Neural cell (in vitro differentiated cells): ENCODE data around the gene GRHL1. TPM values are rescaled to one million over a fixed set of nuclear protein-coding genes. Genes with fewer than 3 reads are reported as not detected.
"Not testable (repeated sequence)": the region's sequence is repeated elsewhere in the genome, so short reads cannot be mapped to it uniquely, and the experiment has no call there.

Experiments used
- H2AFZ ChIP-seq: fragments of 200-600, 300-800 bp; sonication (generic), shearing (Covaris generic); 2 replicates; pipeline ENCODE4 v1.6.0; 2014; ENCODE audit warnings: low read depth, mild to moderate bottlenecking, antibody characterized with exemption, low read length, moderate library complexity
- H3F3A ChIP-seq: fragments of 200-600 bp; shearing (Covaris generic); 2 replicates; pipeline ENCODE4 v1.6.1; 2016; ENCODE audit warnings: mild to moderate bottlenecking, moderate library complexity, mixed read lengths, antibody characterized with exemption, low read length; ENCODE audit not compliant: insufficient read depth, poor library complexity, severe bottlenecking
- H3K27ac ChIP-seq: fragments of 200-600, 300-800 bp; sonication (generic), shearing (Covaris generic); 2 replicates; pipeline ENCODE4 v1.5.1; 2014; ENCODE audit warnings: mild to moderate bottlenecking, low read length, moderate library complexity
- H3K27me3 ChIP-seq: fragments of 300-800, 200-600 bp; sonication (generic), shearing (Covaris generic); 2 replicates; pipeline ENCODE4 v1.6.0; 2014; ENCODE audit warnings: mild to moderate bottlenecking, low read depth, low read length, moderate library complexity; ENCODE audit not compliant: insufficient read depth
- H3K36me3 ChIP-seq: fragments of 300-800, 200-600 bp; sonication (generic), shearing (Covaris generic); 2 replicates; pipeline ENCODE4 v1.5.1; 2014; ENCODE audit warnings: mild to moderate bottlenecking, antibody characterized with exemption, low read length, moderate library complexity; ENCODE audit not compliant: insufficient read depth
- H3K4me2 ChIP-seq: fragments of 300-800, 200-600 bp; sonication (generic), shearing (Covaris generic); 2 replicates; pipeline ENCODE4 v1.6.0; 2014; ENCODE audit warnings: mild to moderate bottlenecking, low read length
- H3K4me3 ChIP-seq: fragments of 300-800, 200-600 bp; sonication (generic), shearing (Covaris generic); 2 replicates; pipeline ENCODE4 v1.5.1; 2014; ENCODE audit warnings: mild to moderate bottlenecking, low read length, moderate library complexity
- H3K79me2 ChIP-seq: fragments of 200-600 bp; shearing (Covaris generic); replicated peaks from 2 replicates; pipeline ENCODE4 v1.6.0; 2014; ENCODE audit warnings: mild to moderate bottlenecking, low read length, moderate library complexity; ENCODE audit not compliant: insufficient read depth
- H3K9ac ChIP-seq: fragments of 300-800, 200-600 bp; sonication (generic), shearing (Covaris generic); 2 replicates; pipeline ENCODE4 v1.6.1; 2016; ENCODE audit warnings: mild to moderate bottlenecking, low read length, mixed read lengths
- H3K9me2 ChIP-seq: fragments of 200-600 bp; shearing (Covaris generic); 2 replicates; pipeline ENCODE4 v1.6.1; 2016; ENCODE audit warnings: mild to moderate bottlenecking, low read length, mixed read lengths; ENCODE audit not compliant: insufficient read depth
- H3K9me3 ChIP-seq: fragments of 200-600, 300-800 bp; sonication (generic), shearing (Covaris generic); 2 replicates; pipeline ENCODE4 v1.6.1; 2016; ENCODE audit warnings: mild to moderate bottlenecking, mixed run types, low read length, moderate library complexity, mixed read lengths
- H4K20me1 ChIP-seq: fragments of 200-600 bp; shearing (Covaris generic); 2 replicates; pipeline ENCODE4 v1.6.1; 2016; ENCODE audit warnings: mild to moderate bottlenecking, mixed run types; ENCODE audit not compliant: insufficient read depth
- EP300 ChIP-seq: fragments of 450-650 bp; conservative IDR thresholded peaks from 2 replicates; pipeline ENCODE4 v1.6.1; 2014; ENCODE audit warnings: antibody characterized with exemption, mild to moderate bottlenecking, moderate library complexity; ENCODE audit not compliant: poor library complexity, severe bottlenecking
- EZH2 ChIP-seq: fragments of 200-600, 300-800 bp; shearing (Covaris generic), sonication (generic); IDR thresholded peaks from 2 replicates; pipeline ENCODE4 v1.6.1; 2014; ENCODE audit warnings: antibody characterized with exemption, low read length, borderline replicate concordance, mild to moderate bottlenecking; ENCODE audit not compliant: insufficient read depth, poor library complexity, severe bottlenecking
- MXI1 ChIP-seq: fragments of 450-650 bp; conservative IDR thresholded peaks from 2 replicates; pipeline ENCODE4 v1.6.1; 2014; ENCODE audit warnings: antibody characterized with exemption, mild to moderate bottlenecking; ENCODE audit not compliant: poor library complexity, severe bottlenecking
- POLR2AphosphoS5 ChIP-seq: IDR thresholded peaks from 2 replicates; pipeline ENCODE4 v1.6.1; 2012
- REST ChIP-seq: IDR thresholded peaks from 2 replicates; pipeline ENCODE4 v1.6.1; 2012; ENCODE audit warnings: borderline replicate concordance
- SMC3 ChIP-seq: fragments of 450-650 bp; conservative IDR thresholded peaks from 2 replicates; pipeline ENCODE4 v1.6.1; 2014; ENCODE audit warnings: antibody characterized with exemption, mild to moderate bottlenecking, moderate library complexity; ENCODE audit not compliant: poor library complexity
- TAF1 ChIP-seq: IDR thresholded peaks from 2 replicates; pipeline ENCODE4 v1.6.1; 2012; ENCODE audit warnings: low read depth
- polyA plus RNA-seq: library from polyadenylated mRNA; depleted of rRNA; stranded (reverse); fragments of >200 nt; gene quantifications from 2 replicates; pipeline ENCODE4 v1.2.3, GENCODE V29; 2014

GRHL1 gene
- polyA plus RNA-seq, 1 donor from 2014 or later, result 26.3 TPM

DNA sequence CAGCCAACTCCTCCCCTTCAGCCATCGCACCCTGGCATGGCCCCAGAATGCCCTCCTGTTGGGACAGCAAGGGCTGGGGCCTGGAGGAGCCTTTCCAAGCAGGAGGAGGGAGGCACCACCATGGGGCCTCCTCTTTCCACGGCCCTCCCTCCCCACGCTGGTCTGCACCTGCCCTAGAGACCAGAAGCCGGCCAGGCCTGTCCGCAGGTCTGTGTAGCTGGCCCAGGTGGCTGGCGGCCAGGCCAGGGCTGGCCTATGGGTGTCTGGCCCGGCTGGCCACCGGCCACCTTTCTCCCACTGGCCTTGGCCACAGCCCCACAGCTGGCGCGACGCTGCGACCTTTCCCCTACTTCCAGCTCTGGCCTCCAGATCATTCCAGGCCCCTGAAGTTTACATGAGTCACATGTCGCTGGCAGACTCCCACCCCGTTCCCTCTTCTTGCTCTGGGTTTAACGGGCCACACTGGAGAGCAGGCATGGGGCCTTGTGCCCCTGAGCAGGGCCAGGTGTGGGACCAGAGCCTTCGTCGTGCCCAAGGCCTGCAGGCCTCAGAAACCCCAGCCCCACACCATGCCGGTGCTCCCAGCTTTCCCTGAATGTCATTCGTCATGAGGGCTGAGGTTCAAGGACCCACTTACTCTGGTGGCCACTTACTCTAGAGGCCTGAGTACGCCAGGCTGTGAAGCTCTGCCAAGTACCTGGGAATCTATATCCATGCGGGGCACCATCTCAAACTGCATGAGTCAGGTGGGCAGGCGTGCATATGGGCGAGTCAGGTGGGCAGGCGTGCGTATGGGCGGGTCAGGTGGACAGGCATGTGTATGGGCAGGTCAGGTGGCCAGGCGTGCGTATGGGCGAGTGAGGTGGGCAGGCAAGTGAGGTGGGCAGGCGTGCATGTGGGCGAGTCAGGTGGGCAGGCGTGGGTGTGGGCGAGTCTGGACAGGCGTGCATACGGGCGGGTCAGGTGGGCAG lies 58.6 kb downstream of the GRHL1 start:
- Histone ChIP-seq H2AFZ (no peak overlapping the region), H3K27ac (no peak overlapping the region), H3K4me2 (no peak overlapping the region)

GRCh38 chr2:10010861-10011605 lies 59.5 kb downstream of the GRHL1 start:
- not testable (repeated sequence) for H3K9me2 ChIP-seq, H3K36me3 ChIP-seq, H3K79me2 ChIP-seq, H3K27ac ChIP-seq, H3K9ac ChIP-seq, H3K4me3 ChIP-seq, H3F3A ChIP-seq, H3K9me3 ChIP-seq, H3K4me2 ChIP-seq, H3K27me3 ChIP-seq, H4K20me1 ChIP-seq, H2AFZ ChIP-seq

More for the DNA sequence above, 58.6 kb downstream of the GRHL1 start:
- H3K4me3 ChIP-seq, result no peak overlapping the region
- H4K20me1 ChIP-seq, result no peaks in the 10 kb centered on the region
- H3K9me2 ChIP-seq, result no peaks in the 10 kb centered on the region
- no peak for TF ChIP-seq EZH2
- no peak for TF ChIP-seq POLR2AphosphoS5
- TF ChIP-seq SMC3, result no peak
- TF ChIP-seq TAF1, result no peak
- no peak for TF ChIP-seq EP300
- TF ChIP-seq MXI1, result no peak
- no peak for TF ChIP-seq REST
- no peak overlapping the region for H3K9ac ChIP-seq
- H3K9me3 ChIP-seq, result no peaks in the 10 kb centered on the region
- H3F3A ChIP-seq, result no peaks in the 10 kb centered on the region
- no peaks in the 10 kb centered on the region for H3K36me3 ChIP-seq
- no peaks in the 10 kb centered on the region for H3K79me2 ChIP-seq
- no peaks in the 10 kb centered on the region for H3K27me3 ChIP-seq

DNA sequence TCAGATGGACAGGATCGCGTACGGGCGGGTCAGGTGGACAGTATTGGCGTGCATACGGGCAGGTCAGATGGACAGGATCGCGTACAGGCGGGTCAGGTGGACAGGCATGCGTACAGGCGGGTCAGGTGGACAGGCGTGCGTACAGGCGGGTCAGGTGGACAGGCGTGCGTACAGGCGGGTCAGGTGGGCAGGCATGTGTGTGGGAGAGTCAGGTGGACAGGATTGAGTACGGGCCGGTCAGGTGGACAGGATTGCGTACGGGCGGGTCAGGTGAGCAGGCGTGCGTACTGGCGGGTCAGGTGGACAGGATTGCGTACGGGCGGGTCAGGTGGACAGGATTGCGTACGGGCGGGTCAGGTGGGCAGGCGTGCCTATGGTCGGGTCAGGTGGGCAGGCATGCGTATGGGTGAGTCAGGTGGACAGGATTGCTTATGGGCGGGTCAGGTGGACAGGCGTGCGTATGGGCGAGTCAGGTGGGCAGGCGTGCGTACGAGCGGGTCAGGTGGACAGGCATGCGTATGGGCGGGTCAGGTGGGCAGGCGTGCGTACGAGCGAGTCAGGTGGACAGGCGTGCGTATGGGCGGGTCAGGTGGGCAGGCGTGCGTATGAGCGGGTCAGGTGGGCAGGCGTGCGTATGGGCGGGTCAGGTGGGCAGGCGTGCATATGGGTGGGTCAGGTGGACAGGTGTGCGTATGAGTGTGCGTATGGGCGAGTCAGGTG lies 60.3 kb downstream of the GRHL1 start:
- H3K9ac ChIP-seq, H3K27ac ChIP-seq, H3K4me2 ChIP-seq, H4K20me1 ChIP-seq, H3K4me3 ChIP-seq, H3K9me3 ChIP-seq, H3K9me2 ChIP-seq, H3K27me3 ChIP-seq, H2AFZ ChIP-seq, H3K36me3 ChIP-seq, H3F3A ChIP-seq, H3K79me2 ChIP-seq: not testable (repeated sequence)

GRCh38 chr2:10012366-10012962 lies 61.0 kb downstream of the GRHL1 start:
- not testable (repeated sequence) for H4K20me1 ChIP-seq, H3K36me3 ChIP-seq, H3K79me2 ChIP-seq, H3K4me3 ChIP-seq, H3K9me2 ChIP-seq, H2AFZ ChIP-seq, H3K9me3 ChIP-seq, H3K27me3 ChIP-seq, H3K4me2 ChIP-seq, H3K9ac ChIP-seq, H3K27ac ChIP-seq, H3F3A ChIP-seq
